ENCODE measurements around the gene NCR2. TPM values are rescaled to one million over a fixed set of nuclear protein-coding genes. Genes with fewer than 3 reads are reported as not detected.
A peak's percentile ranks its signal among the peaks of the same experiment; 100 is the strongest.
"Not testable (repeated sequence)": the region's sequence is repeated elsewhere in the genome, so short reads cannot be mapped to it uniquely, and the experiment has no call there.

NCR2 gene
- total RNA-seq, 2 donors from 2014 or later: not detected

- TF ChIP-seq CTCF (IDR thresholded peaks at IDR 0.05): no peak
- no peak for DNase-seq (ENCODE audit: low spot score)
- Histone ChIP-seq H3K36me3 (no peaks in the 10 kb centered on the region), H3K4me3 (no peak overlapping the region), H3K27me3 (no peaks in the 10 kb centered on the region), H3K9me3 (peaks cover 0 to under 1% of the 10 kb centered on the region in 2 donors), H3K4me1 (no peaks in the 10 kb centered on the region), H3K27ac (no peak overlapping the region)
These were observed 43.7 kb upstream of the NCR2 start for GRCh38 chr6:41291717-41292116.

DNA sequence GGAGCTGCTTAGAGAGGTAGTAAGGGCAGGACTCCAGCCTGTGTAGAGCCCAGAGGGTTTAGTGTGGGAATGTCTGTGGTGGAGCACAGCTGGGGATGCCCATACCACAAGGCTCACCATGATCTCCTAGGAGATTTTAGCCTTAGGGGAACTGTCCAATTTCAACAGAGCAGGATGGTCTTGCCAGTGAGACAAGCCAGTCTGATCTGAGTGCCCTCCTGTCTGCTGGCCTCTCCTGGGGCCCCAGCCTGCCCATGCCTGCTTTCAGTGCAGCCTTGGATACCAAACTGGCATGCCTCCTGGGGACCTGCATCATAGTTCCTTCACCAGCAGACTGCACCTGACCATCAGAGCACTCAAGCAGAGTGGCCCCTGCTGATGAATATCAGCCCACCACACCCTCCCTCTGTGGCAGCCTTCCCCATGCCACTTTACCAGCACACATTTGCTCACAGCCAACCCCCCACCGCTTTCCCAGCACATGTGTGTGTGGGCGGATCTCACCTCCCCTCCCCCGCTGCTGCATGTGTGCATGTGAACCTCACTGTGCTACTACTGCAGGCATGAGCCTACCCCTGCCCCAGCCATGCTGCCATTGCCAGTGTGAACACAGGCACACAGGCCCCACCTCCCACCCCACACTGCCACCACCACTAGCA lies 41.1 kb upstream of the NCR2 start:
- no peaks in the 10 kb centered on the region for H3K27me3 ChIP-seq
- DNase-seq (ENCODE audit: low spot score): no peak
- H3K9me3 ChIP-seq: peaks cover 0 to 6% of the 10 kb centered on the region in 2 donors
- no peaks in the 10 kb centered on the region for H3K36me3 ChIP-seq
- H3K27ac ChIP-seq: no peak overlapping the region
- no peaks in the 10 kb centered on the region for H3K4me1 ChIP-seq
- no peak for TF ChIP-seq CTCF (IDR thresholded peaks at IDR 0.05)
- H3K4me3 ChIP-seq: no peak overlapping the region

- H3K36me3 ChIP-seq; H3K4me1 ChIP-seq; H3K4me3 ChIP-seq; H3K27ac ChIP-seq; H3K27me3 ChIP-seq; DNase-seq (ENCODE audit: low spot score): not testable (repeated sequence)
- peaks cover 0 to 10% of the 10 kb centered on the region in 2 donors for H3K9me3 ChIP-seq
These were observed 38.2 kb upstream of the NCR2 start for GRCh38 chr6:41297248-41297647.

DNA sequence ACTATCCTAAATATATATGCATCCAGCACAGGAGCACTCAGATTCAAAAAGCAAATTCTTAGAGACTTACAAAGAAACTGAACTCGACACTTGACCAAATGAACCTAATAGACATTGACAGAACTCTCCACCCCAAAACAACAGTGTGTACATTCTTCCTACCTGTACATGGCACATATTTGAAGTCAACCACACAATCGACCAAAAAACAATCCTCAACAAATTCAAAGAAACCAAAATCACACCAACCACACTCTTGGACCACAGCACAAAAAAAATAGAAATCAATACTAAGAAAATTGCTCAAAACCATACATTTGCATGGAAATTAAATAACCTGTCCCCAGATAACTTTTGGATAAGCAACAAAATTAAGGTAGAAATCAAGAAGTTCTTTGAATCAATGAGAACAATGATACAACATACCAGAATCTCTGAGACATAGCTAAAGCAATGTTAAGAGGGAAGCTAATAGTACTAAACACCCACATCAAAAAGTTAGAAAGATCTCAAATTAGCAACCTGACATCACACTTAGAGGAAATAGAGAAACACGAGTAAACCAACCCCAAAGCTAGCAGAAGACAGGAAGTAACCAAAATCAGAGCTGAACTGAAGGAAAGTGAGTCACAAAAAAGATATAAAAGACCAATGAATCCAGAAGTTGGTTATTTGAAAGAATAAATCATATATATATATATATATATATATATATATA lies 36.5 kb upstream of the NCR2 start:
- TF ChIP-seq CTCF (IDR thresholded peaks at IDR 0.05): no peak
- no peak overlapping the region for H3K4me3 ChIP-seq
- no peaks in the 10 kb centered on the region for H3K36me3 ChIP-seq
- peaks cover 0 to 19% of the 10 kb centered on the region in 2 donors for H3K9me3 ChIP-seq
- DNase-seq (ENCODE audit: low spot score): no peak
- H3K4me1 ChIP-seq: no peaks in the 10 kb centered on the region
- H3K27me3 ChIP-seq: no peaks in the 10 kb centered on the region
- no peak overlapping the region for H3K27ac ChIP-seq

- no peak for TF ChIP-seq CTCF (IDR thresholded peaks at IDR 0.05)
- H3K27me3 ChIP-seq: no peaks in the 10 kb centered on the region
These were observed 32.8 kb upstream of the NCR2 start for GRCh38 chr6:41302638-41303037.

DNA sequence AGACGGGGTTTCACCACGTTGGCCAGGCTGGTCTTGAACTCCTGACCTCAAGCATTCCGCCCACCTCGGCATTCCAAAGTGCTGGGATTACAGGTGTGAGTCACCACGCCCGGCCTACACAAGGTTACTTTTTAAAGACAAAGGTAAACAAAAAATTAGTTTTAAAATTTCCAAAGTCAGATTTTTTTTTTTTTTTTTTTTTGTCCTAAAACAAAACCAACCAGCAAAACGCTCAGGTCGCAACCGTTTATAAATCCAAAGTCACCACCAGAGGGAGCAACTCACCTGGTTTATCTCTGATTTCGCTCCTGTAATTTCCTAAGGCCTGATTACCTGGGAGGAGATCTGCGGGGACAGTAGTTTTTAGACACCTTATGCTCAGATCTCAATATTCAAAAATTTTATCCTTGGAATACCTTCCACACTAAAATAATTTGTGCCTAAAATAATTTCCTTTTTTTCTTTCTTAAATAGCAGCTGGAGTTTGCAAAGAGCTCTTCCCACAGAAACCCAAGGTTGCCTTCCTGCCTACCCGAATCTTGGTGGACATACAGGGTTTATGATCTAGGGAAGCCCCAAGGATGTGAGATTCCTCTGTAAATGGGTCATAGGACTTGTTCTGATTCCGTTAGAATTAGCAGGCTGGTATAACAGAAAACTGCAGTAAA lies 29.1 kb upstream of the NCR2 start:
- DNase-seq (ENCODE audit: low spot score): no peak
- Histone ChIP-seq H3K27ac (no peak overlapping the region), H3K4me3 (no peak overlapping the region), H3K27me3 (no peaks in the 10 kb centered on the region), H3K9me3 (peaks cover 0 to 9% of the 10 kb centered on the region in 2 donors), H3K36me3 (no peaks in the 10 kb centered on the region), H3K4me1 (no peaks in the 10 kb centered on the region)
- TF ChIP-seq CTCF (IDR thresholded peaks at IDR 0.05): peak; percentile 23 to 66

More at GRCh38 chr6:41302638-41303037, 32.8 kb upstream of the NCR2 start:
- Histone ChIP-seq H3K27ac (no peak overlapping the region), H3K36me3 (no peaks in the 10 kb centered on the region), H3K4me1 (no peaks in the 10 kb centered on the region), H3K4me3 (no peak overlapping the region), H3K9me3 (peaks cover 0 to 13% of the 10 kb centered on the region in 2 donors)
- no peak for DNase-seq (ENCODE audit: low spot score)
